ENCODE data around the gene BMPR1A.

- TF ChIP-seq EZH2phosphoT487 (IDR thresholded peaks at IDR 0.05; ENCODE audit: borderline replicate concordance, low read depth, low read length), result no peak
- TF ChIP-seq, protein P1, sequence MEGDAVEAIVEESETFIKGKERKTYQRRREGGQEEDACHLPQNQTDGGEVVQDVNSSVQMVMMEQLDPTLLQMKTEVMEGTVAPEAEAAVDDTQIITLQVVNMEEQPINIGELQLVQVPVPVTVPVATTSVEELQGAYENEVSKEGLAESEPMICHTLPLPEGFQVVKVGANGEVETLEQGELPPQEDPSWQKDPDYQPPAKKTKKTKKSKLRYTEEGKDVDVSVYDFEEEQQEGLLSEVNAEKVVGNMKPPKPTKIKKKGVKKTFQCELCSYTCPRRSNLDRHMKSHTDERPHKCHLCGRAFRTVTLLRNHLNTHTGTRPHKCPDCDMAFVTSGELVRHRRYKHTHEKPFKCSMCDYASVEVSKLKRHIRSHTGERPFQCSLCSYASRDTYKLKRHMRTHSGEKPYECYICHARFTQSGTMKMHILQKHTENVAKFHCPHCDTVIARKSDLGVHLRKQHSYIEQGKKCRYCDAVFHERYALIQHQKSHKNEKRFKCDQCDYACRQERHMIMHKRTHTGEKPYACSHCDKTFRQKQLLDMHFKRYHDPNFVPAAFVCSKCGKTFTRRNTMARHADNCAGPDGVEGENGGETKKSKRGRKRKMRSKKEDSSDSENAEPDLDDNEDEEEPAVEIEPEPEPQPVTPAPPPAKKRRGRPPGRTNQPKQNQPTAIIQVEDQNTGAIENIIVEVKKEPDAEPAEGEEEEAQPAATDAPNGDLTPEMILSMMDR (conservative IDR thresholded peaks at IDR 0.05; ENCODE audit: low read length), result no peak
Measured at GRCh38 chr10:86756511-86757112, at the start of gene BMPR1A.

All from OCI-LY7 (cell line).